Retina (tissue), 1 donor: ENCODE measurements around the gene SPATA25.
"Not testable (repeated sequence)": the region's sequence is repeated elsewhere in the genome, so short reads cannot be mapped to it uniquely, and the experiment has no call there.

Experiments used
- DNase-seq: peaks from one replicate; pipeline ENCODE4 v3.0.0-alpha.2; 2016

Gene SPATA25, protein sequence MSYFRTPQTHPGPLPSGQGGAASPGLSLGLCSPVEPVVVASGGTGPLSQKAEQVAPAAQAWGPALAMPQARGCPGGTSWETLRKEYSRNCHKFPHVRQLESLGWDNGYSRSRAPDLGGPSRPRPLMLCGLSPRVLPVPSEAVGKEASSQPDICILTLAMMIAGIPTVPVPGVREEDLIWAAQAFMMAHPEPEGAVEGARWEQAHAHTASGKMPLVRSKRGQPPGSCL

DNA sequence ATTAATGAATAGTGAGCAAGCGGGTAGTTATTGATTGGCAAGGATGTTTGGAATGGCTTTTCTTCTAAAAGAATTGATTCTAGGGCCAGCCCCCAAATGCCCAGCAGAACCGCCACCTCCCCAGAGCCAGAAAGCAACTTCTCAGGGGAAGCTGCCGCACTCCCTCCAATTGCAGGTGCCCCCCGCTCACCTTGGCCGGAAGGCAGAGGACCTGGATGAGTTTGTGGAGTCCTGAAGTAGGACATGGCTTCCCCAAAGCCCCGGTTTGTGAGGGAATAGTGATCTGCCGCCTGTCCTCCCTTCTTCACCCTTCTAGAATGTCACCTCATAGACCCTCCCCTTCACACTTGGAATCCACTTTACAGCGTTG, at the start of gene SPATA25:
Gene SPATA25 (minus strand): TSS at position 277 of the 370 bp plus-strand sequence. CDS start 32 bp downstream, at position 245.
- no peak for DNase-seq

DNA sequence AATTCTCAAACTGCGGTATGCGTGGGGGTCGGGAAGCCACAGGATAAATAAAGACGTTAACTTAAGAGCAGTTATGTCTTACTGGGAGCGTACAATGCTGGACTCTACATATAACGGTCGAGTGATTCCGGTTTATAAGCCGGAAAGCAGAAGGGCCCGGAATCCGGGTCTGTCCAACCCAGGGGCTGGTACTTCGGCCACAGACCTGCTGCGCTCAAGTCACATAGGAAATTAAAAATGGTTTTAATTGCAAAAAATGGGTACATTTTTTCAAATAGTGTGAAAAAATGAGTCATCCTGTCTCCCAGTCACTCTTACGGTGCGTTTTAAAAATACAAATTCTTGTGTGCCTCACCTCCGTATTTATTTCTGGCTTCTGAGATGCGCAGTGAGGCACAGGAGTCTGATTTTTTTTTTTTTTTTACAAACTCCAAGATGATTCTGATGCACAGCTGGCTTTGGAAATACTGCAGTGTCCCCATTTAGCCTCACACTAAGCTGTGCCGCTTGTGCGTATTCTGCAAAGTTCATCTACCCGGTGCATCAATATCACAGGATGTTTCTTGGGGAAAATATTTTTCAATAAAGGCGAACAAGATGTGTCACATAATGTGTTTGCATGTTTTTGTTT, 48.1 kb upstream of the SPATA25 start:
- DNase-seq, result no peak

DNA sequence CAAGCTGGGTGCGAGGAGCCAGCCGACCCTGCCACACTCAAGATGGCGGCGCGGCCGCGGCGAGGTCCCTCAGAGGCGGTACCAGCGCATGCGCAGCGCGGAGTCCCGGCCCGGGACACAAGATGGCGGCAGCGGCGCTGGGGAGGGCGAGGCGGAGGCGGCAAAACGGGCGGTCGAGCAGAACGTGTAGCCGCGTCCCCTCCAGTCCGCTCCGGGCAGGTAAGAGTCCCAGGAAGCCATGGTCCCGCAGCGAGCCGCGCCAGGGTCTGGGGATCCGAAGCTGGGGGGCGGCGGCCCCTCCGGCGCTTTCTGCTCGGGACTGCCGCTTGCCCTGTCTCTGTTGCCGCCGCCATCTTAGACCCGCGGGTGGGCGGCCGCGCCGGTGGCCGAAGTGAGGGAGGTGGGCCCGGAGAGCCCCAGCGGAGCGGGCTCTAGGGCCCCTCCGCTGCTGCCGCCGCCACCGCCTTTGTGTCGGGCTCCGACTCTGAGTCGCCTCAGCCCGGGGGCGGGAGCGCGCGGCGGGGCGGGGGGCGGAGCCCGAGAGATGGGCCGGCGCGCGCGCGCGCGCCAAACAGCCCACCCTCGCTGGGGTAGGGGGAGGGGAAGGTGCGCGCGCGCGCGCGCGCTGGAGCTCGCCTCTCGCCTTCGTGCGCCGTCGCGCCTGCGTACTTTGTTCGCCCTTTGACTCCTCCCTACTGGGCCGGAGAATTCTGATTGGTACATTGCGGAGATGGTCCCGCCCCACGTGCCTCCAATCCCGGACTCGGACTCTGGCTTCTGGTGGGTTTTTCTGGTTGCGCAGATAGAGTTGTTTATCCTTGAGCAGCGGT, 47.4 kb upstream of the SPATA25 start, which contains the start of gene PCIF1:
Gene PCIF1 (plus strand): TSS at position 98 of the 830 bp plus-strand sequence. CDS start 4,317 bp downstream, outside the sequence.
- peak; percentile 100 for DNase-seq

DNA sequence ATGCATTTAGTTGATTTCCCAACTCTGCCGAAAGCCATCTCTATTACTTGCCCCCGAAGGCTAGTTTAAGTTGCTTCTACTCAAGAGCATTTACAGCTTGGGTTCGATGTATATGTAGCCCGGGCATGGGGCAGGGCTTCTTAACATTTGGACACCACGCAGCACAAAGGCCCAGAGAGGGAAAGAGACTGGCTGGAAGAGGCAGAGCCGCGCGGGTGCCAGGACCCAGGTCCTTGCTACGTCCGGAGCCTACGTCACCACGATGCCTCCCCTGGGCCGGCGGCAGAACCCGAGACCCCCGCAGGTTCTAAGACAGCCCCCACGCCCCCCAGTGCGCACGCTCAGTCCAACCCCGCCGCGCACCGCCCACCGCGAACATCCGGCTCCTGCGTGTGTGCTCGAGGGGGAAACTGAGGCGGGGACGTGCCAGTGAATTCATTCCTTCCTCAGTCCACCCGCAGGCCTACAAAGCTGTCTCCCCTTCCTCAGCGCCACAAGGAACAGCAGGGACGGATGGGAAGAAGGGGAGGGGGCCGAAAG, 46.7 kb upstream of the SPATA25 start:
- DNase-seq, result no peak

DNA sequence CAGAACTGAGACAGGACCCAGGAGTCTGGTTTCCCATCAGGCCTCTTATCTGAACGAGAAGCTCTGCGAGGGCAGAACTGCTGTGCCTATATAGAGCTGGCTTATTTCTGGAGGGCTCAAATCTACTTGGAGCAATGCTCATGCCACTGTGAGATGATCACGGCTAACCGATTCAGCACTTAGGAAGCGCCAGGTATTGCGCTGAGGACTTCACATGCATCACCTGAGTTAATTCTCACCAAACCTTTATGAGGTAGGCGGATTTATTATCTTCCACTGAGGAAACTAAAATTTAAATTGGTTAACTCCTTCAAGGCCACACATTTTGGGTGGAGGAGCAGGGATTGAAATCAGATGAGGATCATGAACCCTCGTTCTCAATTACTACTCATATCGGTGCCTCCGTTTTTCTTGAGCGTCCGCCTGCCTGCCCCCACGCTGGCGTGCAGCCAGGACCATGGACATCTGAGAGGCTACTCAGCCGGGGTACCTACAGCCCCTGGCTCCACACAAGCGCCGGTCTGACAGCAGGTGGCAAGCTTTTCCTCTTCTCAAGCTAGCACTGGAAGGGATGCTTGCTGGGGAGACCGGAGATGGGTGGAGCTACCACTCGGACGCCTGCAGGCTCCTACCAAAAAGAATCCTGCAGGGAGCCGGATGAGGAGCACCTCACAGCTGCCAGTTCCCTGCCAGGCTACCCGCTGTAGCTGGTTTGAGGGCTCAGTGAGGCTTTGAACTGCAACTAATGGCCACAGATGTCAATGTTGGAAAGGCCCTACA, 46.0 kb upstream of the SPATA25 start:
- DNase-seq, result peak; percentile 78

DNA sequence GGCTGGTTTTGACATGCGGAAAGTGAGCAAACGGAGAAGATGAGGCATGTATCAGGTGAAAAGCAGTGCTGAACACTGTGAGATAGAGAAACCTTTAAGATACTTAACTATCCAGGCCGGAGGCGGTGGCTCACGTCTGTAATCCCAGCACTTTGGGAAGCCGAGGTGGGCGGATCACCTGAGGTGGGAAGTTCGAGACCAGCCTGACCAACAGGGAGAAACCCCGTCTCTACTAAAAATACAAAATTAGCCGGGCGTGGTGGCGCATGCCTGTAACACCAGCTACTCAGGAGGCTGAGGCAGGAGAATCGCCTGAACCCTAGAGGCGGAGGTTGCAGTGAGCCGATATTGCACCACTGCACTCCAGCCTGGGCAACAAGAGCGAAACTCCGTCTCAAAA, 44.3 kb upstream of the SPATA25 start:
- DNase-seq, result not testable (repeated sequence)

DNA sequence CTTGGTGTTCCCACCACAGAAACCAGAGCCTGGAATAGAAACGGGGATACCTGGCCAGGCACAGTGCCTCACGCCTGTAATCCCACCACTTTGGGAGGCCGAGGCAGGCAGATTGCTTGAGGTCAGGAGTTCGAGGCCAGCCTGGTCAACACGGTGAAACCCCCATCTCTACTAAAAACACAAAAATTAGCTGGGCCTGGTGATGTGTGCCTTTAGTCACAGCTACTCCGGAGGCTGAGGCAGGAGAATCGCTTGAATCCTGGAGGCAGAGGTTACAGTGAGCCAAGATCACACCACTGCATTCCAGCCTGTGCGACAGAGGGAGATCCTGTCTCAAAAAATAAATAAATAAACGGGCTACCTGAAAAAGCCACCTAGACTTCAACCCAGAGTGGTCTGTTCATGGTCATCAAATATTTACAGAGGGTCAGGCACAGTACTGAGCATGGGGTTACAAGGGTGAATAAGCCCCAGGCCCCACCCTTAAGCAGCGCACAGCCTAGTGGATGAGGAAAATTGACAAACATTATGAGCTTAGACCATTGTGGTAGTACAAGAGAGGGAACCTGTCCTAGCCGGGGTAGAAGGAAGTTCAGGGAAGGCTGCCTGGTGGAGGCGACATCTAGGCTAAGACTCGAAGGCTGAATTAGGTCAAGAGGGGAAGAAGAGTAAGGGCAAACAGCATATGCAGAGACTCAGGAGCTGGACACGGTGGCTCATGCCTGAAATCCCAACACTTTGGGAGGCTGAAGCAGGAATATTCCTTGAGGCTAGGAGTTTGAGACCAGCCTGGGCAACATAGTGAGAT, 39.9 kb upstream of the SPATA25 start:
- DNase-seq, result no peak

DNA sequence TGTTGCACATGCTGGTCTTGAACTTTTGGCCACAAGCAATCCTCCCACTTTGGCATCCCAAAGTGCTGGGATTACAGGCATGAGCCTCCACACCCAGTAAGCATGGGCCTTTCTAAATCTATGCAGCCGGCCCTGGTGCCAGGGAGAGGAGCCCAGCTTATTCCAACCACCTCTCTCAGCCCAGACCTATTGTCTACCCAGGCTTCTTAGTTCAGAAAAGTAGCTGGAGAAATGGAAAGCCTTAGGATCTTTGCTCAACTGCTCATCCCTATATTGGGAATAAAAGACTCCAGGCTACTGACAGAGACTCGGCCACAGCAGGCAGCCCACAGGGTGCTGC, 39.3 kb upstream of the SPATA25 start:
- no peak for DNase-seq

DNA sequence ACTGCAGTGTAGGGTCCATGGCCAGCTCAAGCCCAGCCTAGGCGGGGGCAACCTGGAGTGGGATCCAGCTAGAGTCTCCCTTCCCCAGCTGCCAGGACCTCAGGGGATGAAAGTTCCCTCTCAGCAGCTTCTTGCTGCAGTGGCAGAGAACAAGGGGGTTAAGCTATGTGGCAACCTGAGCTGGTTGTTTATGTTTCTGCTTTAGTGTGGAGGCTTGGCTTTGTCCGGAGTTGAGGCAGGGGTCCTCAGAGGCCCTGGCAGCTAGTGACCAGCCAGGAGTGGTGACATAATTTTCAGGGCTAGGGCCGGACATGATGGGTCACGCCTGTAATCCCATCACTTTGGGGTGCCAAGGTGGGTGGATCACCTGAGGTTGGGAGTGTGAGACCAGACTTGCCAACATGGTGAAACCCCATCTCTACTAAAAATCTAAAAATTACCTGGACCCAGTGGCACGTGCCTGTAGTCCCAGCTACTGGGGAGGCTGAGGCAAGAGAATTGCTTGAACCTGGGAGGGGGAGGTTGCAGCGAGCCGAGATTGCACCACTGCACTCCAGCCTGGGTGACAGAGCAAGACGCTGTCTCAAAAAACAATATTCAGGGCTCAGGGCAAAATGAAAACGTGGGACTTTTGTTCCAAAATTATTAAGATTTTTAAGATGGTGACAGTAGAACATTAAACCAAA, 38.5 kb upstream of the SPATA25 start:
- DNase-seq, result no peak

DNA sequence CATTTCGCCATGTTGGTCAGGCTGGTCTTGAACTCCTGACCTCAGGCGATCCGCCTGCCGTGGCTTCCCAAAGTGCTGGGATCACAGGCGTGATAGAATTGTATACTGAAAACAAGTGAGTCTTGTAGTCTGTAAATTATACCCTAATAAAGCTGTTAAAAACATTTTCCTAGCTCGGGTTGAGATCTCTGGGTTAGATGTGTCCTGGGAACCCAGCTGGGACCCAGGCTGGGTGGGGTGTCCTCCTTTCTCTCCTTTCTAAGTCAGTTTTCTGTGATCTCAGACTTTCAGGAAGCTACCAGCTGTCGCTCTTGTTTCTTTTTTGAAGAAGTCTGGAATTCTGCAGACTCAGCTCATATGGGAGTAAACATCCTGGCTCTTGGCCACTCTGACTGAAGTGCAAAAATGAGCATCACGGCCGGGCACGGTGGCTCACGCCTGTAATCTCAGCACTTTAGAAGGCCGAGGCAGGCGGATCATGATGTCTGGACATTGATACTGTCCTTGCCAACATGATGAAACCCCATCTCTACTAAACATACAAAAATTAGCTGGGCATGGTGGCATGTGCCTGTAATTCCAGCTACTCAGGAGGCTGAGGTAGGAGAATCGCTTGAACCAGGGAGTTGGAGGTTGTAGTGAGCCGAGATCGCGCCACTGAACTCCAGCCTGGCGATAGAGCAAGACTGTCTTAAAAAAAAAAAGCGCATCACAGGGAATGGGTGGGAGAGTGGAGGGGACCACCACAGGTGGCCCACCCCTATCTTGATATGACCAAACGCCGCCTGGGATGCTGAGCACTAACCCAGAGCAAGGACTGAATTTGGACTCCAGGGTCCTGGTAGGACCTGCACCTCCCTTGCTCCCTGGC, 37.2 kb upstream of the SPATA25 start:
- DNase-seq, result no peak

DNA sequence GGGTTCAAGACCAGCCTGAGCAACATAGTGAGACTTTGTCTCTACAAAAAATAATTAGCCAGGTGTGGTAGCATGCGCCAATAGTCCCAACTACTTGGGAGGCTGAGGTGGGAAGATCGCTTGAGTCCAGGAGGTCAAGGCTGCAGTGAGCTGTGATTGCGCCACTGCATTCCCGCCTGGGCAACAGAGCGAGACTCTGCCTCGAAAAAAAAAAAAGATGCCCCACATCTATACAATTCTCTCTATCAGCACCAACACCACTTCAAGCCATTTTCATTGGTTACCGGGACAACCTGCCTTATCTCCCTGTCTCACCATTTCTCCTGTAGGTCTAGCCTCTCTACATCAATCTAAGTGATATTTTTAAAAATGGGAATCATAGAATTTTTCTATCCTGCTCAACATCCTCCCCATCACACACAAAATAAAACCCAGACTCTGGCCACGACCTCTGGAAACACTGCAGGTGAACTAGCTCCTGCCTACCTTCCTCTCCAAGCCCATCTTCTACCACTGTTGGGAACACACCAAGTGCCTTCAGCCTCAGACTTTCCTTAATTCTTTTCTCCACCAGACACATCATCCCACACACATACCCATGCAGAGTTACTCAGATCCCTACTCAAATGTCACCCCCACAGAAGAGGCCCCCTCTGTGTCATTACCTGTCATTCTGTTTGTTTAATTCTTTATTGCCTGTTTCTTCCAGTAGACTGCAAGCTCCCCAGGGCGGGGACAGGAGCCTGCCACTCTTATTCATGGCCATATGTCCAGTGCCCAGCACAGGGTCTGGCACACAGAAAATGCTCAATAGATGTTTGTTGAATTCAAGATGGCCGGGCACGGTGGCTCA, 34.1 kb upstream of the SPATA25 start:
- no peak for DNase-seq

DNA sequence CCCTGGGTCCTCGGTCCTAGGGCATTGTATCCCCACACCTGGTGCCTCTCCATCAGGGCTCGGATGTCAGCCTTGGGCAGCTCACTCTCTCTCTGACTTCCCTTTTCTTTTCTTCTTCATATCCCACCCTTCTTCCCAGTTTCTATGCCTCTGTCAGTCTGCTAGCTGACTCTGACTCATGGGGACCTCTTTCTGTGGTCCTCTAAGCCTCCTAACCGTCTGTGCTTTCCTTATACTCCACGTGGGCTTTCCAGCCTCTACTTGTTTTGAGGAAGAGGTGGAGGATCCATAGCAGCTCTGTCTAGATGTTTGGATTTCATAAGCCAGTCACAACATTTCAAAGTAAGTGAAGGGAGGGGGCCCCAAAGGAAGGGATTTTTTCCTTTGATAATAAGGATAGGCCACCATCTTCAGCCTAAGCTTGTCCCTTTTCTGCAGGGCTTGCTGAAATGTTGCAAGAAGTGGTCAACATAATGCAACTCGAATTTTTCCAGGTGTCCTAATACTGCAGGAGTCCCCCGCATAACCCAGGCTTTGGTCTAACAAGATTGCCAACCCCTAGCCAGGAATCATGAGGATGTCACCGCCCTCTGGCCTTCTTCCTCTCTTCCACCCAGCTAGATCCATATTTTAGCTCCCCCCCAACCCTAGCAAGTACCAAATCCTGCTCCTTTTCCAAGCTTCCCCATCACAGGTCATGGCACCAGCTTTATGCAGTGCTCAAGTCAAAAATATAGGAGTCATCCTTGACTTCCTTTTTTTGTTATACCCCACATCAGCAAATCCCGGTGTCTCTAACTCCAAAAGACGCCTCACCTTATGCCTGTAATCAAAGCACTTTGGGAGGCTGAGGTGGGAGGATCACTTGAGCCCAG, 33.3 kb upstream of the SPATA25 start:
- DNase-seq, result no peak

DNA sequence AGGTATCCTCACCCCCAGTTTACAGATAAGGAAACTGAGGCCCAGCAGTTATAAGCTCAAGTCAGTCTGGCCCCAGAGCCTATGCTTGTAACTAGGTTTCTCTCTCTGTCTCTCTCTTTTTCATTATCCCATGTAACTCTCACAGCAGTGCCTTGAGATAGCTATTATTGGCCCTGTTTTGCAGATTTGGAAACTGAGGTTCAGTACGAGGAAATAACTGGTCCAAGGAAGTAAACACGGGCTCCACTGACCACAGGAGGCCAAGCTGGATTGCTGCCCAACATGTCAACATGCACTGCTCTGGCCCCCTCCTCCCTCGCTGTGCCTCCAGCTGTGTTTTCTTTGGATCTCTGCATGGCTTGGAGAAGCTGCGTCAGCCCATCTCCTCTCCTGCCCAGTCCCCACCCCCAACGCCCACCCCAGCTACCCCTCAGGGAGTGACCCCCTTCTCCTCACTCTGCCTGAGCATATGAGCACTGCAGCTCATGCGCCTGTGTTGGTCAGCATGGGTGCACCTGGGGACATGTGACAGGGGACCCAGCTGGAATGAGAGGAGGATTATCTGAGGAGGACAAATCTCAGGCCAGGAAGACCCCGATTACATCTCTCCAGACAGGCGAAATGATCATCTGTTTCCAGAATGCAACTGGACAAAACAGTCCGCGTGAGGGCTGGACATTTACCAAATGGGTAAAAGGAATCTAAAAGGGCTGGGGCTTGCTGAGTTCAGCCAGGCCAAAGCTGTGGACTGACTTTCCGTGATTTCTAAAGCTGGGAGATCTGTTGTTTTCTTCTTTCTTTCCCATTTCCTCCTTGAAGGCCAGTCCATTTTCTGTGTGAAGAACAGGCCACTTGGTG, 32.3 kb upstream of the SPATA25 start:
- peak; percentile 16 for DNase-seq

DNA sequence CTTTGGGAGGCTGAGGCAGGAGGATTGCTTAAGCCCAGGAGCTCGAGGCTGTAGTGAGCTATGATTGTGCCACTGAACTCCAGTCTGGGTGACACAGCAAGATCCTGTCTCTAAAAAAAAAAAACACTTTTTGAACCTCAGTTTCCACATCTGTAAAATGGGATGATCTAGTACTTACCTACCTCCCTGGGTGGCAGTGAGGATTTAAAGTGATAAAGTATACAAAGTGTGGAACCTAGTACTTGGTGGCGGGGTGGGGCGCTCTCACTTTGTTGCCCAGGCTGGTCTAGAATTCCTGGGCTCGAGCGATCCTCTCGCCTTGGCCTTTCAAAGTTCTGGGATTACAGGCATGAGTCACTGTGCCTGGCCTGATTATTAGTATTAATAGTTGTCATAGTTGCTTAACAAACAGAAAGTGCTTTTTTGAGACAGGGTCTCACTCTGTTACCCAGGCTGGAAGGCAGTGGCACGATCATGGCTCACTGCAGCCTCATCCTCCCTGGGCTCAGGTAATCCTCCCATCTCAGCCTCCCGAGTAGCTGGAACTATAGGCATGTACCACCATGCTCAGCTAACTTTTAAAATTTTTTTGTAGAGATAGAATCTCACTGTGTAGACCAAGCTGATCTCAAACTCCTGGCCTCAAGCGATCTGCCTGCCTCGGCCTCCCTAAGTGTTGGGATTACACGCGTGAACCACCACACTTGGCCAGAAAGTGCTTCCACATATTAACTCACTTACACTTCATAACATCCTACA, 31.5 kb upstream of the SPATA25 start:
- DNase-seq, result no peak

DNA sequence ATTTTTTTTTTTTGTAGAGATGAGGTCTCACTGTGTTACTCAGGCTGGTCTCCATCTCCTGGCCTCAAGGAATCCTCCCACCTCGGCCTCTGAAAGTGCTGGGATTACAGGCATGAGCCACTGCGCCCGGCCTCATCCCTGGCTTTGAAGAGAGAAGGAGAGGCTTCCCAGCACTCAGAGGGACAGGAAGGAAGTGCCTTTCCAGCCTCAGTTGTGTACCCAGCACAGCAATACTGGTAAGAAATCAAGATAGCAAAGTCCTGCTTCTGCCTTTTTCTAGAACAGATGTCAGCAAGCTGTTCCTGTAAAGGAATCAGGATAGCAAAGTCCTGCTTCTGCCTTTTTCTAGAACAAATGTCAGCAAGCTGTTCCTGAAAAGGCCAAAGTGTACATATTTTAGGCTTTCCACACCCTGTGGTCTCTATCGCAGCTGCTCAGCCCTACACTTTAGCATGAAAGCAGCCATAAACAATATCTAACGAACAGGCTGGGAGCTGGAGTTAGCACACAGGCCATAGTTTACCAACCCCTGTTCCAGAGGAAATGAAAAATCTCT, 30.8 kb upstream of the SPATA25 start:
- no peak for DNase-seq

DNA sequence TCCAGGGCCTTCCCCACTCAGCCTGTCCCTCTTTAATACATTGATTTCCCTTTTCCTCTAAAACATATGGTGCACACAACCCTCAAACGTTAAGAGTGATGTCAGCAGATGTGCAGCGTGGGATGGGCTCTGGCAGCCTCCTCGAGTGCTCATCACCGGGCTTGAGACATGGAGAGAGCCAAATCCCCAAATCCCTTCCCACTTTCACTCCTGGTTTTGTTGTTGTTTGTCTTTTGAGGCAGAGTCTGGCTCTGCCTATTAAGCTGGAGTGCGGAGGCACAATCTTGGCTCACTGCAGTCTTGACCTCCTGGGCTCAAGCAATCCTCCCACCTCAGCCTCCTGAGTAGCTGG, 30.3 kb upstream of the SPATA25 start:
- no peak for DNase-seq
